ENCODE measurements around the gene VPS41.
"Not testable (repeated sequence)": the region's sequence is repeated elsewhere in the genome, so short reads cannot be mapped to it uniquely, and the experiment has no call there.

VPS41 gene

GRCh38 chr7:38908759-38909335, at the start of gene VPS41:
VPS41 (minus strand) TSS chr7:38909191; CDS start chr7:38909174, 17 bp downstream.
- DNase-seq (ENCODE audit: low read depth in 1 of 2, low spot score in 1 of 2) = peak; percentile 52 to 57

- DNase-seq (ENCODE audit: low read depth in 1 of 2, low spot score in 1 of 2) = no peak
These were observed 46.9 kb upstream of the VPS41 start for GRCh38 chr7:38955892-38956291.

- no peak for DNase-seq (ENCODE audit: low read depth in 1 of 2, low spot score in 1 of 2)
These were observed 45.0 kb upstream of the VPS41 start for GRCh38 chr7:38953971-38954370.

GRCh38 chr7:38953227-38953626, 44.2 kb upstream of the VPS41 start:
- no peak for DNase-seq (ENCODE audit: low read depth in 1 of 2, low spot score in 1 of 2)

GRCh38 chr7:38951213-38951612, 42.2 kb upstream of the VPS41 start:
- no peak for DNase-seq (ENCODE audit: low read depth in 1 of 2, low spot score in 1 of 2)

GRCh38 chr7:38950309-38950708, 41.3 kb upstream of the VPS41 start:
- DNase-seq (ENCODE audit: low read depth in 1 of 2, low spot score in 1 of 2) = no peak

- DNase-seq (ENCODE audit: low read depth in 1 of 2, low spot score in 1 of 2) = not testable (repeated sequence)
These were observed 38.5 kb upstream of the VPS41 start for GRCh38 chr7:38947541-38947940.

GRCh38 chr7:38942431-38943051, 33.5 kb upstream of the VPS41 start:
- no peak for DNase-seq (ENCODE audit: low read depth in 1 of 2, low spot score in 1 of 2)

GRCh38 chr7:38940774-38941173, 31.8 kb upstream of the VPS41 start:
- no peak for DNase-seq (ENCODE audit: low read depth in 1 of 2, low spot score in 1 of 2)

- DNase-seq (ENCODE audit: low read depth in 1 of 2, low spot score in 1 of 2) = no peak
These were observed 29.6 kb upstream of the VPS41 start for GRCh38 chr7:38938589-38938988.

GRCh38 chr7:38938001-38938485, 29.1 kb upstream of the VPS41 start:
- no peak for DNase-seq (ENCODE audit: low read depth in 1 of 2, low spot score in 1 of 2)

GRCh38 chr7:38936641-38937040, 27.6 kb upstream of the VPS41 start:
- DNase-seq (ENCODE audit: low read depth in 1 of 2, low spot score in 1 of 2) = no peak

GRCh38 chr7:38934536-38934935, 25.5 kb upstream of the VPS41 start:
- no peak for DNase-seq (ENCODE audit: low read depth in 1 of 2, low spot score in 1 of 2)

GRCh38 chr7:38934051-38934450, 25.1 kb upstream of the VPS41 start:
- DNase-seq (ENCODE audit: low read depth in 1 of 2, low spot score in 1 of 2) = no peak

GRCh38 chr7:38932509-38933168, 23.6 kb upstream of the VPS41 start:
- peak in 1 of 2 donors; percentile 13 for DNase-seq (ENCODE audit: low read depth in 1 of 2, low spot score in 1 of 2)

GRCh38 chr7:38929460-38930171, 20.6 kb upstream of the VPS41 start:
- DNase-seq (ENCODE audit: low read depth in 1 of 2, low spot score in 1 of 2) = no peak

GRCh38 chr7:38928506-38928905, 19.5 kb upstream of the VPS41 start:
- no peak for DNase-seq (ENCODE audit: low read depth in 1 of 2, low spot score in 1 of 2)

- no peak for DNase-seq (ENCODE audit: low read depth in 1 of 2, low spot score in 1 of 2)
These were observed 18.8 kb upstream of the VPS41 start for GRCh38 chr7:38927751-38928150.

- DNase-seq (ENCODE audit: low read depth in 1 of 2, low spot score in 1 of 2) = no peak
These were observed 11.7 kb upstream of the VPS41 start for GRCh38 chr7:38920731-38921130.

GRCh38 chr7:38916396-38916795, 7.4 kb upstream of the VPS41 start:
- no peak for DNase-seq (ENCODE audit: low read depth in 1 of 2, low spot score in 1 of 2)

- DNase-seq (ENCODE audit: low read depth in 1 of 2, low spot score in 1 of 2) = no peak
These were observed 879 bp upstream of the VPS41 start for GRCh38 chr7:38909870-38910269.

GRCh38 chr7:38907766-38908165, 1.2 kb downstream of the VPS41 start:
- DNase-seq (ENCODE audit: low read depth in 1 of 2, low spot score in 1 of 2) = no peak
